GM23338 (cell line): ENCODE data around the gene INSL3. TPM values are rescaled to one million over a fixed set of nuclear protein-coding genes. Genes with fewer than 3 reads are reported as not detected.

Experiments used
- ATAC-seq: fragments of 200-7000 bp; cut with Tn5 transposase; 3 replicates; pipeline ENCODE4 v1.9.1; 2020
- DNase-seq: peaks from one replicate; pipeline ENCODE4 v3.0.0-alpha.2; 2015; ENCODE audit warnings: low spot score
- H2AFZ ChIP-seq: fragments of 200-600 bp; sonication (generic); 2 replicates; pipeline ENCODE4 v1.8.0; 2016; ENCODE audit warnings: antibody characterized with exemption, mild to moderate bottlenecking, moderate library complexity
- H3F3A ChIP-seq: fragments of 200-600 bp; sonication (generic); replicated peaks from 2 replicates; pipeline ENCODE4 v1.8.0; 2017; ENCODE audit warnings: antibody characterized with exemption, mixed run types, low read depth
- H3K27ac ChIP-seq: fragments of 200-600 bp; sonication (generic); 2 replicates; pipeline ENCODE4 v1.6.1; 2016; ENCODE audit warnings: low read depth
- H3K27me3 ChIP-seq: fragments of 200-600 bp; sonication (generic); 2 replicates; pipeline ENCODE4 v1.8.0; 2016; ENCODE audit warnings: mild to moderate bottlenecking, mixed run types, moderate library complexity; ENCODE audit not compliant: insufficient read depth
- H3K36me3 ChIP-seq: fragments of 200-600 bp; sonication (generic); 2 replicates; pipeline ENCODE4 v1.8.0; 2016; ENCODE audit warnings: mild to moderate bottlenecking; ENCODE audit not compliant: insufficient read depth
- H3K4me1 ChIP-seq: fragments of 200-600 bp; sonication (generic); 2 replicates; pipeline ENCODE4 v1.8.0; 2016; ENCODE audit warnings: mild to moderate bottlenecking, moderate library complexity; ENCODE audit not compliant: insufficient read depth
- H3K4me2 ChIP-seq: fragments of 200-600 bp; sonication (generic); 2 replicates; pipeline ENCODE4 v1.7.1; 2017; ENCODE audit warnings: mixed run types
- H3K4me3 ChIP-seq: fragments of 200-600 bp; sonication (generic); 2 replicates; pipeline ENCODE4 v1.6.1; 2016; ENCODE audit warnings: mixed run types
- H3K79me2 ChIP-seq: fragments of 200-600 bp; sonication (generic); replicated peaks from 2 replicates; pipeline ENCODE4 v1.8.0; 2017; ENCODE audit warnings: mild to moderate bottlenecking; ENCODE audit not compliant: insufficient read depth
- H3K9me2 ChIP-seq: fragments of 200-600 bp; sonication (generic); 2 replicates; pipeline ENCODE4 v1.8.0; 2017; ENCODE audit not compliant: insufficient read depth
- H4K20me1 ChIP-seq: fragments of 200-600 bp; sonication (generic); replicated peaks from 2 replicates; pipeline ENCODE4 v1.8.0; 2017; ENCODE audit warnings: mild to moderate bottlenecking; ENCODE audit not compliant: insufficient read depth
- H3K27ac Mint-ChIP-seq: 2 replicates; pipeline ENCODE4 v1.8.0; 2020; ENCODE audit warnings: inconsistent platforms, mild to moderate bottlenecking, moderate library complexity, mixed read lengths
- H3K27me3 Mint-ChIP-seq: 3 replicates; pipeline ENCODE4 v1.8.0; 2022; ENCODE audit warnings: low read depth, mild to moderate bottlenecking, moderate library complexity, mixed read lengths, inconsistent platforms; ENCODE audit not compliant: insufficient read depth, poor library complexity
- H3K36me3 Mint-ChIP-seq: 3 replicates; pipeline ENCODE4 v1.8.0; 2021; ENCODE audit warnings: low read depth, mild to moderate bottlenecking, inconsistent platforms, moderate library complexity, mixed read lengths
- H3K4me1 Mint-ChIP-seq: 3 replicates; pipeline ENCODE4 v1.8.0; 2020; ENCODE audit warnings: mild to moderate bottlenecking, inconsistent platforms, mixed read lengths
- H3K4me3 Mint-ChIP-seq: 3 replicates; pipeline ENCODE4 v1.8.0; 2021; ENCODE audit warnings: moderate library complexity, mild to moderate bottlenecking, inconsistent platforms, mixed read lengths
- H3K9me3 Mint-ChIP-seq: 3 replicates; pipeline ENCODE4 v1.8.0; 2020; ENCODE audit warnings: moderate library complexity, mild to moderate bottlenecking, inconsistent platforms, mixed read lengths
- CREB1 ChIP-seq: fragments of 250-450 bp; sonication (Bioruptor Pico); IDR thresholded peaks from 2 replicates; pipeline ENCODE4 v1.5.0; 2020; ENCODE audit warnings: low read depth, mild to moderate bottlenecking, moderate library complexity
- CTCF ChIP-seq, 2 experiments: fragments of 200-600 bp in 1 of 2; sonication (generic) in 1 of 2; conservative IDR thresholded peaks; 2 replicates each; pipeline versions ENCODE4 v1.5.1 to v1.6.1; 2016 to 2017; ENCODE audit warnings: antibody characterized with exemption in 2 of 2, low read depth in 2 of 2, mild to moderate bottlenecking in 2 of 2, moderate library complexity in 1 of 2
- ETS1 ChIP-seq: IDR thresholded peaks from 2 replicates; pipeline ENCODE4 v1.6.1; 2016; ENCODE audit warnings: antibody characterized with exemption
- EZH2 ChIP-seq: fragments of 200-600 bp; sonication (generic); IDR thresholded peaks from one replicate; pipeline ENCODE4 v1.8.0; 2017; ENCODE audit warnings: antibody characterized with exemption, mild to moderate bottlenecking, low read depth; ENCODE audit not compliant: unreplicated experiment
- EZH2phosphoT487 ChIP-seq: fragments of 200-600 bp; sonication (generic); IDR thresholded peaks from one replicate; pipeline ENCODE4 v1.8.1; 2018; ENCODE audit warnings: antibody characterized with exemption; ENCODE audit not compliant: unreplicated experiment
- JUNB ChIP-seq: IDR thresholded peaks from one replicate; pipeline ENCODE4 v1.6.1; 2016; ENCODE audit warnings: antibody characterized with exemption; ENCODE audit not compliant: unreplicated experiment
- NANOG ChIP-seq: IDR thresholded peaks from 2 replicates; pipeline ENCODE4 v1.6.1; 2016; ENCODE audit warnings: antibody characterized with exemption, borderline replicate concordance
- POLR2AphosphoS5 ChIP-seq: IDR thresholded peaks from 2 replicates; pipeline ENCODE4 v1.6.1; 2016; ENCODE audit warnings: antibody characterized with exemption, low read depth
- REST ChIP-seq: IDR thresholded peaks from one replicate; pipeline ENCODE4 v1.6.1; 2018; ENCODE audit warnings: antibody characterized with exemption; ENCODE audit not compliant: unreplicated experiment
- STAT1 ChIP-seq: IDR thresholded peaks from one replicate; pipeline ENCODE4 v1.6.1; 2016; ENCODE audit warnings: antibody characterized with exemption; ENCODE audit not compliant: unreplicated experiment
- ZNF114 ChIP-seq: fragments of 250-450 bp; sonication (Bioruptor Pico); IDR thresholded peaks from 2 replicates; pipeline ENCODE4 v1.5.0; 2020; ENCODE audit warnings: mild to moderate bottlenecking, moderate library complexity
- ZNF331 ChIP-seq: fragments of 250-450 bp; sonication (Bioruptor Pico); IDR thresholded peaks from 2 replicates; pipeline ENCODE4 v1.5.0; 2020; ENCODE audit warnings: low read depth, mild to moderate bottlenecking, moderate library complexity
- ZNF462 ChIP-seq: fragments of 250-450 bp; sonication (Bioruptor Pico); IDR thresholded peaks from 2 replicates; pipeline ENCODE4 v1.5.0; 2020; ENCODE audit warnings: mild to moderate bottlenecking, moderate library complexity
- polyA plus RNA-seq: library from polyadenylated mRNA; unstranded; fragments of >200 nt; fragmentation: Nextera tagmentation; extraction: Ambion mirVana; gene quantifications from 2 replicates; pipeline ENCODE4 v1.2.1, GENCODE V29; 2016
- total RNA-seq: library from RNA; depleted of rRNA; stranded (reverse); fragments of >200 nt; shearing (Covaris generic); gene quantifications from 2 replicates; pipeline ENCODE4 v1.2.3, GENCODE V29; 2014

INSL3 gene
- total and polyA plus RNA-seq, 2 experiments from 2014 or later, result 0.76 TPM; not detected in 1

- Histone ChIP-seq H3K4me3 (no peak overlapping the region), H3K4me1 (no peaks in the 10 kb centered on the region), H3K9me2 (no peaks in the 10 kb centered on the region), H3F3A (no peaks in the 10 kb centered on the region), H2AFZ (no peak overlapping the region), H3K79me2 (no peaks in the 10 kb centered on the region), H3K27me3 (no peaks in the 10 kb centered on the region), H3K4me2 (no peak overlapping the region), H4K20me1 (no peaks in the 10 kb centered on the region), H3K36me3 (no peaks in the 10 kb centered on the region), H3K27ac (no peak overlapping the region)
- Mint-ChIP-seq H3K9me3 (no peaks in the 10 kb centered on the region), H3K36me3 (no peaks in the 10 kb centered on the region), H3K27me3 (peaks cover 5% of the 10 kb centered on the region), H3K4me3 (no peak overlapping the region), H3K27ac (no peak overlapping the region), H3K4me1 (no peaks in the 10 kb centered on the region)
- TF ChIP-seq ZNF114 (CRISPR knock-in tag) (no peak), CTCF (conservative IDR thresholded peaks at IDR 0.05; ENCODE audit: low read depth in 2 of 2) (no peak), ETS1 (no peak), EZH2phosphoT487 (no peak), NANOG (no peak), ZNF462 (CRISPR knock-in tag) (no peak), JUNB (no peak), ZNF331 (CRISPR knock-in tag) (no peak), POLR2AphosphoS5 (no peak), REST (no peak), CREB1 (CRISPR knock-in tag) (no peak), STAT1 (no peak), EZH2 (no peak)
- ATAC-seq (no peak), DNase-seq (no peak)
Observed at GRCh38 chr19:17812099-17812498, 9.2 kb downstream of the INSL3 start.
